Stimulated activated CD4-positive, alpha-beta T cell treated with anti-CD3 and anti-CD28 coated beads, Interleukin-4, amount 100 ng/mL, for 4 hours (primary cell): ENCODE data around the gene MYOM1.

Experiments used
- DNase-seq, 2 experiments: peaks; one replicate each; pipeline ENCODE4 v3.0.0-alpha.2; 2020

MYOM1 gene

GRCh38 chr18:3147935-3148554 is 71.7 kb downstream of the MYOM1 start:
- DNase-seq, result no peak

- DNase-seq, result no peak
Measured at GRCh38 chr18:3140986-3141639, 78.7 kb downstream of the MYOM1 start.

GRCh38 chr18:3140342-3140741 is 79.4 kb downstream of the MYOM1 start:
- no peak for DNase-seq

- no peak for DNase-seq
Measured at GRCh38 chr18:3139406-3139805, 80.4 kb downstream of the MYOM1 start.

GRCh38 chr18:3138274-3138975 is 81.3 kb downstream of the MYOM1 start:
- DNase-seq, result no peak

- no peak for DNase-seq
Measured at GRCh38 chr18:3135536-3135935, 84.2 kb downstream of the MYOM1 start.

GRCh38 chr18:3132700-3133099 is 87.1 kb downstream of the MYOM1 start:
- no peak for DNase-seq

- no peak for DNase-seq
Measured at GRCh38 chr18:3130344-3130743, 89.4 kb downstream of the MYOM1 start.

- peak; percentile 74 to 75 for DNase-seq
Measured at GRCh38 chr18:3129053-3129864, 90.5 kb downstream of the MYOM1 start.

- no peak for DNase-seq
Measured at GRCh38 chr18:3126457-3127097, 93.2 kb downstream of the MYOM1 start.

GRCh38 chr18:3124822-3125221 is 94.9 kb downstream of the MYOM1 start:
- no peak for DNase-seq

- no peak for DNase-seq
Measured at GRCh38 chr18:3122851-3123250, 96.9 kb downstream of the MYOM1 start.

- no peak for DNase-seq
Measured at GRCh38 chr18:3121259-3121658, 98.5 kb downstream of the MYOM1 start.

GRCh38 chr18:3120356-3120755 is 99.4 kb downstream of the MYOM1 start:
- DNase-seq, result no peak

GRCh38 chr18:3119401-3120341 is 100.1 kb downstream of the MYOM1 start:
- no peak for DNase-seq

GRCh38 chr18:3118195-3119010 is 101.4 kb downstream of the MYOM1 start:
- DNase-seq, result no peak

- no peak for DNase-seq
Measured at GRCh38 chr18:3117493-3118192, 102.1 kb downstream of the MYOM1 start.

- no peak for DNase-seq
Measured at GRCh38 chr18:3115447-3116030, 104.2 kb downstream of the MYOM1 start.

- DNase-seq, result no peak
Measured at GRCh38 chr18:3114451-3114850, 105.3 kb downstream of the MYOM1 start.

- DNase-seq, result no peak
Measured at GRCh38 chr18:3114026-3114425, 105.7 kb downstream of the MYOM1 start.
